Measurements from ENCODE around the gene EP400.

EP400 gene

GRCh38 chr12:131987552-131987951 is 37.8 kb downstream of the EP400 start:
- no peak for DNase-seq

- no peak for DNase-seq
These were observed 38.5 kb downstream of the EP400 start for GRCh38 chr12:131988054-131988796.

- DNase-seq, result no peak
These were observed 39.3 kb downstream of the EP400 start for GRCh38 chr12:131989021-131989420.

DNA sequence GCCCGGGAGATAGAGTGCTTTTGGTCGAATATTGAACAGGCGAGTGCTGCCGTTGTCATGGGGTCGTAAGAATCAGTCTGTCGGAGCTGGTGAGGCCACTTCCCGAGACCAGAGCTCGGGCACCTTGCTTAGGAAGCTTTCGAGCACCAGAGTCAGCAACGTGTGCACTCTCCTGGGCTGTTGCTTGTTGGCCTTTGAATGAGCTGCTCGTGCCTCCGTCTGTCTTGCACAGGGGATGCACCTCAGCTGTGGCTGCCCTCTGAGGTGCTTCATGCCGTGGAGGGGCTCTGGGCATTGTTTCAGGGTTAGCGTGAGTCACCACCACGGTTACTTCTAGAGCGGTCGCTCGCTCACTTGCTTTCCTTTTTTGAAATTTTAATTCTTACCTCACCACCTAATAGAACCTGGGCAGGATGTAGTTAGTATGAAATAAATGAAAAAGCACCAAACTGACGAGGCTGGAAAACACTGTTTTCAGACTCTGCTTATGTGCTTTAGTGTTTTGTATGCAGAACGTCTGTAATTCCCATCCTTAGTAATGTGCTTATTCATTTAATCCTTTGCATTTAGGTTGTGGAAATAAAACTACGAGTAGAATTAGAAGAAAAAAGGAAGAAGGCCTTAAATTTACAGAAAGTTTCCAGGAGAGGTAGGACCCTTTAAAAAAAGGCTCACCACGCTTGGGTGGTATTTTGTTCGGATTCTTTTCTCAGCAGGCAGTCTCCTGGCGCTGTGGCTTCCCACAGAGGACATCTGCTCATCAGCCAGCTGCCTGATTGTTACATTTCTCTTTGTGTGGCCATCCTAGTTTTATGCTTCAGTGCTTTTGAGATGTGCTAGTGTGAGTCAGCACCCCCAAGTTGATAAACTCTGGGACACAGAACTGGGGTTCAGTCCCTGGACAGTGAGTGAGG is 40.6 kb downstream of the EP400 start:
- DNase-seq, result no peak

DNA sequence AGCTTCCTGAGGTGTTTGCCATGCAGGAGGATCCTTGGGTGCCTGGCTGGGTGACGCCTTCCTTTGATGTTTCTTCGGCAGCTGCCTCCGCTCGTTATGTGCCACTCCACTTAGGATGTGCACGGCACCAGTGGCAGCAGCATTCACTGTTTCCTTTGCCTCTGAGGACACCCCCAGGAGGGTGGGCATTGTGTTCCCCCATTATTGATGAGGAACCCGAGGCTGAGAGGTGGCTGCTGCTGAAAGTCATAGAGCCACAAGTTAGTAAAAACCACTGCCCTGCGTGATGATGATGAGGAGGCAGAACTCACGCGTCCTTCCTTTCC is 41.2 kb downstream of the EP400 start:
- DNase-seq, result no peak

DNA sequence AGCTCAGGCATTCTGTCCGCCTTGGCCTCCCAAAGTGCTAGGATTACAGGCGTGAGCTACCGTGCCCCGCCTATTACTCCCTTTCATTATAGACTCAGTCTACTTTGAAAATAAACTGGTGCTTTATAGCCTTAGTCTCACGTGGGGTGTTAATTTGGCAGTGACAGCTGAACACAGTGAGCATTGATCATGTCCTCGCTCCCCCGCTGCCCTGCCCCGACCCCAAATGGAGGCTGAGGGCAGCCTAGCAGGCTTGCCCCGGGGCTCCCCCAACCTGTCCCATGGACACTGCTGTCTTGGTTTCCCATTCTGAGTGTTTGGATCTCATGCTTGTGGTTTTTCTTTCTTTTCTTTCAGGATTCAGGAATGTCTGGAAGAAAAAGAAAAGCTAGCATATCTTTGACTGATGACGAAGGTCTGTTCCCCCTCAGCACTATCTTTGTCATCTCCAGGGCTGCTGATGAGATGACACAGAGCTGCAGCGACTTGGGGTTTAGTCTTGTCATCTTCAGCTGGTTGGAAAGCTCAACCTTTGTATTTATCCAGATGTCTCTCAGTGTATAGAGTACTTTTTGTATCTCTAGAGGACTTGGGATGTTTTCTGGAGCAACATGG is 42.2 kb downstream of the EP400 start:
- no peak for DNase-seq

DNA sequence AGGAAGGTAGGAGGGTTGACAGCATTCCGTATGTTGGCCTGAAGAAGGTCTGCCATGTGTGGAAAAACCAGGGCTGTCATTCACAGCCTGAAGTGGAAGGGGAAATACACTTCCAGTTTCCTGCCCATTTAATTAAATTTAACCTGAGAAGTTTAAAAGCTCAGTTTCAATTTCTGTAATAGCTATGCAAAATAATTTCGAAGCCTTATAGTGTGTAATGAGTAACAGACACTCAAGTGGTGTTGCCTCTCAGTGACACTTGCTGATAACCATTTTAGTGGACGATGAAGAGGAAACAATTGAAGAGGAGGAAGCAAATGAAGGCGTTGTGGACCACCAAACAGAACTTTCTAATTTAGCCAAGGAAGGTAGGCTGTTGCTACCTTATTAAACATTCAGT is 44.8 kb downstream of the EP400 start:
- DNase-seq, result no peak

- DNase-seq, result no peak
These were observed 50.6 kb downstream of the EP400 start for GRCh38 chr12:132000286-132000872.

DNA sequence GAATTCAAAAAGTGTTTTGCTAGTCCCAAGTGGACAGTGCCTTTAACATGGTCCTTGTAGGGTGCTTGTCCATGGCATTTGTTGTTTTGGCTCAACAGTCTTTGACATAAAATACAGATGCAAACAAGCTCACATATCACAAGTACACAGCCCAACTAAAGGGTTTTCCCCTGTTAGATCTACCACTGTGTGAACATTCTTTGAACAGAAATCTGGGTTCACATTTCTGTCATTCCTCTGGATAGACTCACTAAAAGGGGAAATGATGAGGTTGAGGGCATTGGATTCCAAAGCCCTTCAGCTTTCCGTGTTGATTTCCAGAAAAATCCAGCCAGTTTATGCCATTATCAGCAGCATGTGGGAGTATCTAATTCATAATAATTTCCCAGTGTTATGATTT is 54.1 kb downstream of the EP400 start:
- DNase-seq, result no peak

GRCh38 chr12:132004946-132005345 is 55.2 kb downstream of the EP400 start:
- no peak for DNase-seq

DNA sequence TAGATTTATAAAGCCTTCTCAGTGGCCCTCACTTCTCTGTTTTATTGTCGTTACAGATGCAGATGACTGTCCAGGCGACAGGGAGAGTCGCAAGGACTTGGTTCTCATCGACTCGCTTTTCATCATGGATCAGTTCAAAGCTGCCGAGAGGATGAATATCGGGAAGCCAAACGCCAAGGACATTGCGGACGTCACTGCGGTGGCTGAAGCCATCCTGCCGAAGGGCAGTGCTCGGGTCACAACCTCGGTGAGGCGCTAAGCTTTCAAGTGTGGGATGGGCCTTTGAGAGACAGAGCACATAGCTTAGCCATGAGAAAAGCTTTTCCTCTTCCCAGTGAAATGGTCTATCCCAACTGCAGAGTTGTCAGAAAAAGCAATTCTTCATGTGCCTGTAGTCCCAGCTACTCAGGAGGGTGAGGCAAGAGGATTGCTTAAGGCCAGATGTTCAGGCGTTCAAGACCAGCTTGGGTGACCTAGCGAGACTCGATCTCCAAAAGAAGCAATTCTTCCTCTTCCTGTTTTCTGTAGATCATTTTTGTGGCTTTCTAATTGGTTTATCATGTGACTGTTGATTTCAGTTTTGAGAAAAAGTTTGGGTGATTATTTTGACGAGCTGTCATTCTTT is 56.4 kb downstream of the EP400 start:
- no peak for DNase-seq

DNA sequence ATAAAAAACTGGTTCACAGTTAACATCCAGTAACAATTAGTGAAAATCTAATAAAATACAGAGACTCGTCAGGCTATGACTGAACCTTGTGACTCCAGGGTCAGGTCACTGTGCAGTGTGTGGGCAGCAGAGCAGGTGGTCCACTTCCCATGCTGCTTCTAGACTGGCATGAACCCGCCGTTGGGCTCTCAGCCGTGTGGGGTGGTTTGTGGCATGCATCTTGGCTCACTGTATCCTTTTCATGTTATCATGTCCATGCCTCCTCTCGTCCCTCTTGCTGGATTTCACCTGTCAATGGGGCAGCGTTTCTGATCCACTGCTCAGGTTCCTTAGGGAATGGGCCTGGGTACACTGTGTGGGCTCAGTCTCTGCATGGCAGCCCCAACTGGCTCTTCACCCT is 57.3 kb downstream of the EP400 start:
- no peak for DNase-seq

DNA sequence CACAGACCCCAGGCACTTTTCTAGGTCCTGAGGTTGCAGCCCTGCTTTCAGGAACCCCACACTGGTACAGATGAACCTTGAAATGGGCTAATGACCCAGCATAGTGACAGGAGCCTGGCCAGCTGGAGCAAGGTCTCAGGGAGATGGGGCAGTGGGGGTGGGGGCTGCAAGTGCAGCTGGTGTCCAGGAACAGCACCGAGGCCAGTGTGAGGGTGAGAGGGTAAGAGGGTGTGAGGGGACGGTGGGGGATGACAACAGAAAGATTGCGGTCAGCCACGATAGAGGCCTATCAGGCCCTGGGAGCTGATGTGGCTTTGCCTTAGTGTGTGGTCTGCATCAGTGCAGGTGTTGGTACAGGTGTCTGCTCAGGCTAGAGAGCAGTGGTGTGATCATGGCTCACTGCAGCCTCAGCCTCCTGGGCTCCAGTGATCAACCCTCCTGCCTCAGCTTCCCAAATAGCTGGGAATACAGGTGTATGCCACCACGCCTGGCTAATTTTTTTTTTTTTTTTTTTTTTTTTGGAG is 59.7 kb downstream of the EP400 start:
- DNase-seq, result no peak

GRCh38 chr12:132012919-132013568 is 63.3 kb downstream of the EP400 start:
- DNase-seq, result no peak

- DNase-seq, result no peak
These were observed 64.6 kb downstream of the EP400 start for GRCh38 chr12:132014092-132014914.

GRCh38 chr12:132014915-132015280 is 65.2 kb downstream of the EP400 start:
- no peak for DNase-seq

GRCh38 chr12:132015686-132016430 is 66.1 kb downstream of the EP400 start:
- no peak for DNase-seq

GRCh38 chr12:132018193-132018916 is 68.6 kb downstream of the EP400 start:
- no peak for DNase-seq

DNA sequence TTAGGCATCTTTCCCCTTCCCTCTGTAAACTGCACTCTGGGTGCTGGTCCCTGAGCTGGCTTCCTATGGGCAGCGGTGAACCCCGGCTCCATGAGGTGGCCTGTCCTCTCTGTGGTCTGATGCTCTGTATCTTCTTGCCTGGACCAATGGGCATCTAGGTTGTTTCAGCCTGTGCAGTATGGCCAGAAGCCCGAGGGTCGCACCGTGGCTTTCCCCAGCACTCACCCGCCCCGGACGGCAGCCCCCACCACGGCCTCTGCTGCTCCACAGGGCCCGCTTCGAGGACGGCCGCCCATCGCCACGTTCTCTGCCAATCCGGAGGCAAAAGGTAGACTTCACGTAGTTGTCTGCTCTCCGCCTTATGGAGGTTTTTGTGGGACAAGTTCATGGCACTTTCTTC is 70.1 kb downstream of the EP400 start:
- DNase-seq, result no peak

DNA sequence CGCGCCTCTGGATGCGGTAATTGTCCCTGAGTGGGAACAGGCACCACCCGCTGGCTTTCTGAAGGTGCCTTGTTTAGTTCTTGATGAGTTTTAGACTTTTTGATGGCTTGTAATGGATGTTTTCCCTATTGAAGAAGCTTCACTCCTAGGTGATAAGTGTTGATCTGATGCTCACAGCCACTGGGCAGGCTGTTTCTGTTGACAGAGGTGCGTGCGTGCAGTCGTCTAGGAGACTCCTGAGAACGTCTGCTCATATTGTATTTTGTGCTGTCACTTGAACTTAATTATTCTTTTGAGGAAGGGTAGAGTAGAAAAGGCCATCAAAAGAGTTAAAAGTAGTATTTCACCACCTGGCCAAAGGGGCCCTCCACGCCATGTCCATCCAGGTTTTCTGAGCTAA is 70.5 kb downstream of the EP400 start:
- DNase-seq, result no peak
